ENCODE data around the gene C1QA.

The C1QA gene

DNA sequence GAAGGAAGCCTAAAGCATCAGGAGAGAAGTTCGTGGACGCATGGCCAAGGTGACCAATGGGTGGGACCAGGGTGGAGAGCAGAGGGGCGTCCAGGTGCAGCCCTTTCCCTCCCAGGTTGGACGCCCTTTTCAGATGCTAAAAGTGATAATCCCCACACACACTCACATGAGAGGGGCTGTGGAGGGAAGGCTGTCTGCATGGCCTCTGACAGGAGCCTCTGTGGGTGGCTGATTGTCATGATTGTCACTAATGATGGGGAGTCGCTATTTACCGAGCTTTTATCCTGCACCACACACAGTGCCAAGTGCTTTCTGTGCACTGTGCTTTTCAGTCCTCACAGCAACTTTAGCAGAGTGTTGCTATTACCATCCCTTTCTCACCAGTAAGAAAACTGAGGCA lies 27.1 kb upstream of the C1QA start:
- no peak for DNase-seq (ENCODE audit: low read depth)
- H3K4me3 ChIP-seq (ENCODE audit: low read depth, low read length), result no peak overlapping the region
- no peak for TF ChIP-seq CTCF (IDR thresholded peaks at IDR 0.05; ENCODE audit: low read depth, low read length, missing control alignments)
- in situ Hi-C loops (cut with HindIII; ENCODE audit: low sequenced_read_pairs), result no loop called here

- H3K4me3 ChIP-seq (ENCODE audit: low read depth, low read length), result no peak overlapping the region
- TF ChIP-seq CTCF (IDR thresholded peaks at IDR 0.05; ENCODE audit: low read depth, low read length, missing control alignments), result no peak
- in situ Hi-C loops (cut with HindIII; ENCODE audit: low sequenced_read_pairs), result no loop called here
- peak; percentile 47 for DNase-seq (ENCODE audit: low read depth)
Observed at GRCh38 chr1:22611530-22611947, 24.9 kb upstream of the C1QA start.

DNA sequence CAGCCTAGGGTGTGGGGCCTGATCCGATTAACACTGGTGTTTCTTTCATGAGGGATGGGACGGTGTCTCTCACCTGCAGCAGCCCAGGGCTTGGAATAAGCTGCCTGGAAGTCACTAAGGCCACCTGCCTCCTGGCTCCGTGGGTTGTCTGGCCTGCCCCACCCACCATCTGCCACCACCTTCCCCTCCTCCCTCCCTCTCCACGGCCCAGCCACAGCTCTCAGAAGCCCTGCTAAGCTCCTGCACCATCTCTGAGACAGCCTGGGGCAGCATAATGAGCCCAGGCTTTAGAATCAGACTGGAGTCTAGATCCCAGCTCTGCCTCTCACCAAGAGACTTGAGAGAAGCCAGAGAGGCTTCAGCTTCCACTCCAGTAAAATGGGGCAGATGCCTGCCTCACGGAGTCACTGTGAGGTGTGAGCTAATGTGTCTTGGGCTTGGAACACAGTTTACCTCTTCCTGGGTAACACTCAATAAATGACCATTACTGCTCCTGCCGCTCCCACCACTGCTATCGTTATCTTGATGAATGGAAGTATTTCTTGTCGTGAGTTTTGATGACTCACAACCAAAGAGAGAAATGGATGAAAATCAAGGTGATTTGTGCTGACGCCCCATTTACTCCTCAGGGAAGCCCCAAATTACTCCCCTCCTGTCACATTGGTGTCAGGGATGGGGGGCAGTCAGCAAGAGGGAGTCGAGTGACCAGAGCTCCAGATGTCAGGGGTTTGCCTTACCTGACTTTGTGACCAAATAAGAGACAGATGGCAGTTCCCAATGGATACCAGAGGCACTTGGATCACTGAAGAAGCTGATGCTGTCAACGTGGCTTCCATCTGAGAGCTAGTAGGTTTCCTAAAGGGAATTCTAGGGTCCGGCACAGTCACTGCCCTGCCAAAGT lies 23.5 kb upstream of the C1QA start:
- H3K4me3 ChIP-seq (ENCODE audit: low read depth, low read length), result no peak overlapping the region
- in situ Hi-C loops (cut with HindIII; ENCODE audit: low sequenced_read_pairs), result no loop called here
- DNase-seq (ENCODE audit: low read depth), result no peak
- no peak for TF ChIP-seq CTCF (IDR thresholded peaks at IDR 0.05; ENCODE audit: low read depth, low read length, missing control alignments)

DNA sequence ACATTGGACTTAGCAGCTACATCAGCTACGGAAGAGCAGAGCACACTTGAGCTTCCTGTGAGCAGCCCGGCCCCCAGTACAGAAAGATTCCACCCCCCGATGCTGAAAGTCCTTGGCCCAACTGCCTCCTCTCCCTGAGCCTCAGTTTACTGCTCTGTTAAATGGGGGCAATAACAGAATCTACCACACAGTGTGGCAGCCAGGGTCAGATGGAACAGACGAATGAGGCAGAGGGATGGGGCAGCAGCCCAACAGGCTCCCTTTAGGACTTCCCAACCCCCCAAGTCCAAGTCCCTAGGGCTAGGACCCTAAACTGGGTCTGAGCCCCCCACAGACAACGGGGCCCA lies 22.9 kb upstream of the C1QA start:
- no peak for DNase-seq (ENCODE audit: low read depth)
- no peak overlapping the region for H3K4me3 ChIP-seq (ENCODE audit: low read depth, low read length)
- in situ Hi-C loops (cut with HindIII; ENCODE audit: low sequenced_read_pairs), result no loop called here
- no peak for TF ChIP-seq CTCF (IDR thresholded peaks at IDR 0.05; ENCODE audit: low read depth, low read length, missing control alignments)

GRCh38 chr1:22613951-22614350 lies 22.5 kb upstream of the C1QA start:
- in situ Hi-C loops (cut with HindIII; ENCODE audit: low sequenced_read_pairs), result no loop called here
- no peak for DNase-seq (ENCODE audit: low read depth)
- no peak overlapping the region for H3K4me3 ChIP-seq (ENCODE audit: low read depth, low read length)
- TF ChIP-seq CTCF (IDR thresholded peaks at IDR 0.05; ENCODE audit: low read depth, low read length, missing control alignments), result no peak

- no peak for TF ChIP-seq CTCF (IDR thresholded peaks at IDR 0.05; ENCODE audit: low read depth, low read length, missing control alignments)
- in situ Hi-C loops (cut with HindIII; ENCODE audit: low sequenced_read_pairs), result no loop called here
- no peak for DNase-seq (ENCODE audit: low read depth)
- H3K4me3 ChIP-seq (ENCODE audit: low read depth, low read length), result no peak overlapping the region
Observed at GRCh38 chr1:22615886-22616285, 20.5 kb upstream of the C1QA start.
